ENCODE measurements around the gene MYO9B.
A peak's percentile ranks its signal among the peaks of the same experiment; 100 is the strongest.
"Not testable (repeated sequence)": the region's sequence is repeated elsewhere in the genome, so short reads cannot be mapped to it uniquely, and the experiment has no call there.

MYO9B gene

GRCh38 chr19:17155251-17155650 lies 79.7 kb downstream of the MYO9B start:
- DNase-seq, result no peak

GRCh38 chr19:17156296-17156946 lies 80.8 kb downstream of the MYO9B start:
- DNase-seq, result no peak

GRCh38 chr19:17156947-17157302 lies 81.3 kb downstream of the MYO9B start:
- DNase-seq, result peak in 1 of 2 donors; percentile 57

GRCh38 chr19:17158584-17158983 lies 83.0 kb downstream of the MYO9B start:
- no peak for DNase-seq

- DNase-seq, result no peak
Observed at GRCh38 chr19:17159466-17160393, 84.2 kb downstream of the MYO9B start.

GRCh38 chr19:17160908-17161307 lies 85.3 kb downstream of the MYO9B start:
- DNase-seq, result peak in 1 of 2 donors; percentile 30

- not testable (repeated sequence) for DNase-seq
Observed at GRCh38 chr19:17162131-17162530, 86.6 kb downstream of the MYO9B start.

- DNase-seq, result no peak
Observed at GRCh38 chr19:17162580-17162979, 87.0 kb downstream of the MYO9B start.

GRCh38 chr19:17163652-17164051 lies 88.1 kb downstream of the MYO9B start:
- DNase-seq, result no peak

GRCh38 chr19:17164639-17165038 lies 89.1 kb downstream of the MYO9B start:
- DNase-seq, result no peak

GRCh38 chr19:17165715-17166114 lies 90.1 kb downstream of the MYO9B start:
- DNase-seq, result no peak

GRCh38 chr19:17170538-17171297 lies 95.1 kb downstream of the MYO9B start:
- DNase-seq, result peak in 1 of 2 donors; percentile 27

- no peak for DNase-seq
Observed at GRCh38 chr19:17171874-17172273, 96.3 kb downstream of the MYO9B start.

- no peak for DNase-seq
Observed at GRCh38 chr19:17172624-17173345, 97.2 kb downstream of the MYO9B start.

- DNase-seq, result no peak
Observed at GRCh38 chr19:17178291-17178690, 102.7 kb downstream of the MYO9B start.

- DNase-seq, result no peak
Observed at GRCh38 chr19:17180997-17181702, 105.6 kb downstream of the MYO9B start.

- peak in 1 of 2 donors; percentile 16 for DNase-seq
Observed at GRCh38 chr19:17183271-17183761, 107.7 kb downstream of the MYO9B start.

- DNase-seq, result peak in 1 of 2 donors; percentile 28
Observed at GRCh38 chr19:17183858-17184321, 108.3 kb downstream of the MYO9B start.

GRCh38 chr19:17184371-17184841 lies 108.8 kb downstream of the MYO9B start:
- peak; percentile 55 to 64 for DNase-seq

GRCh38 chr19:17185590-17185989 lies 110.0 kb downstream of the MYO9B start:
- no peak for DNase-seq

GRCh38 chr19:17191736-17192135 lies 116.2 kb downstream of the MYO9B start:
- not testable (repeated sequence) for DNase-seq

Measured in CD4-positive, alpha-beta T cell treated with Interleukin-1 beta for 1 hour (primary cell).